GM12878 (cell line): Measurements from ENCODE around the gene TMEM255B. TPM values are rescaled to one million over a fixed set of nuclear protein-coding genes. Genes with fewer than 3 reads are reported as not detected.

Experiments used
- ATAC-seq: fragments of 200-7000 bp; cut with Tn5 transposase; 3 replicates; pipeline ENCODE4 v1.9.1; 2020; ENCODE audit warnings: mild to moderate bottlenecking, moderate library complexity
- BruUV-seq: library from RNA; stranded (reverse); fragments of 400-500 nt; replicated peaks from 2 replicates; lab custom pipeline; 2021; lab: Mats Ljungman, UMichigan
- CTCF ChIA-PET: fragments of 300-600 bp; sonication (Branson Sonifier 250); formaldehyde crosslinking; extraction: SDS; loops from one replicate; lab custom pipeline; 2021; ENCODE audit warnings: inconsistent platforms; lab: Yijun Ruan, JAX
- POLR2A ChIA-PET: fragments of 350-600 bp; formaldehyde crosslinking; extraction: SDS; loops from one replicate; lab custom pipeline; 2021; ENCODE audit warnings: inconsistent platforms; lab: Charles Lee
- RAD21 ChIA-PET: fragments of 300-600 bp; sonication (Branson Sonifier 250); formaldehyde crosslinking; loops from one replicate; lab custom pipeline; 2023; ENCODE audit warnings: antibody characterized with exemption; ENCODE audit not compliant: unreplicated experiment; lab: Charles Lee
- SMC1A ChIA-PET: fragments of 300-600 bp; sonication (Branson Sonifier 250); formaldehyde crosslinking; loops from one replicate; lab custom pipeline; 2023; ENCODE audit not compliant: unreplicated experiment, uncharacterized antibody; lab: Charles Lee
- DNase-seq: peaks from one replicate; pipeline ENCODE4 v3.0.0-alpha.2; 2011; ENCODE audit warnings: low read depth, low spot score
- FAIRE-seq: peaks from 3 replicates; lab custom pipeline; 2011; peaks lifted over from hg19 to GRCh38; lab: Jason Lieb, UNC
- H2AFZ ChIP-seq: 2 replicates; pipeline ENCODE4 v1.6.0; 2011; ENCODE audit warnings: low read depth, low read length, control low read depth; ENCODE audit not compliant: control insufficient read depth
- H3K27ac ChIP-seq: 2 replicates; pipeline ENCODE4 v1.5.1; 2011; ENCODE audit warnings: control low read depth; ENCODE audit not compliant: control insufficient read depth, insufficient read depth
- H3K27me3 ChIP-seq, 2 experiments: replicated peaks in 1 of 2; 2 replicates each; pipeline versions ENCODE4 v1.6.0 to v1.6.1; 2011; ENCODE audit warnings: low read length in 1 of 2; ENCODE audit not compliant: control insufficient read depth in 2 of 2, insufficient read depth in 2 of 2
- H3K36me3 ChIP-seq, 2 experiments: 2 replicates each; pipeline ENCODE4 v1.5.1; 2011; ENCODE audit warnings: low read length in 1 of 2; ENCODE audit not compliant: control insufficient read depth in 2 of 2, insufficient read depth in 2 of 2
- H3K4me1 ChIP-seq: 2 replicates; pipeline ENCODE4 v1.6.1; 2011; ENCODE audit warnings: mild to moderate bottlenecking, low read length, moderate library complexity, mixed read lengths; ENCODE audit not compliant: control insufficient read depth, insufficient read depth
- H3K4me2 ChIP-seq: 2 replicates; pipeline ENCODE4 v1.6.0; 2011; ENCODE audit warnings: control low read depth; ENCODE audit not compliant: control insufficient read depth, insufficient read depth
- H3K4me3 ChIP-seq: fragments of 200-600 bp; sonication (generic); 2 replicates; pipeline ENCODE4 v1.5.1; 2016
- H3K79me2 ChIP-seq: 2 replicates; pipeline ENCODE4 v1.6.0; 2011; ENCODE audit warnings: low read length; ENCODE audit not compliant: control insufficient read depth, insufficient read depth
- H3K9ac ChIP-seq: 2 replicates; pipeline ENCODE4 v1.8.0; 2011; ENCODE audit warnings: low read length, control low read depth, mixed read lengths; ENCODE audit not compliant: control insufficient read depth, insufficient read depth
- H3K9me3 ChIP-seq: replicated peaks from 3 replicates; pipeline ENCODE4 v1.5.1; 2011; ENCODE audit warnings: mild to moderate bottlenecking, low read length; ENCODE audit not compliant: control insufficient read depth, insufficient read depth
- H4K20me1 ChIP-seq: 2 replicates; pipeline ENCODE4 v1.6.0; 2011; ENCODE audit not compliant: control insufficient read depth, insufficient read depth
- MYB ChIP-seq: fragments of 150-350 bp; IDR thresholded peaks from 2 replicates; pipeline ENCODE4 v1.6.1; 2014; ENCODE audit warnings: mild to moderate bottlenecking, low read depth, low read length, borderline replicate concordance
- MYC ChIP-seq: IDR thresholded peaks from 2 replicates; pipeline ENCODE4 v1.6.1; 2011; ENCODE audit warnings: mild to moderate bottlenecking, low read length, moderate library complexity, inconsistent platforms; ENCODE audit not compliant: insufficient read depth, insufficient replicate concordance, insufficient read length, severe bottlenecking
- NBN ChIP-seq: fragments of 450-650 bp; IDR thresholded peaks from 2 replicates; pipeline ENCODE4 v1.6.1; 2016
- PKNOX1 ChIP-seq: fragments of 450-650 bp; IDR thresholded peaks from 2 replicates; pipeline ENCODE4 v1.6.1; 2016; ENCODE audit warnings: mild to moderate bottlenecking
- POU2F2 ChIP-seq: IDR thresholded peaks from 3 replicates; pipeline ENCODE4 v1.6.1; 2011; ENCODE audit warnings: low read depth, mild to moderate bottlenecking, low read length, borderline replicate concordance
- RAD21 ChIP-seq: IDR thresholded peaks from 2 replicates; pipeline ENCODE4 v1.6.1; 2011; ENCODE audit warnings: mild to moderate bottlenecking, low read depth, low read length, moderate library complexity; ENCODE audit not compliant: insufficient read depth
- RELA ChIP-seq: fragments of 450-650 bp; IDR thresholded peaks from 2 replicates; pipeline ENCODE4 v1.8.0; 2014; ENCODE audit warnings: borderline replicate concordance; ENCODE audit not compliant: partially characterized antibody
- SMARCA5 ChIP-seq: fragments of 450-650 bp; IDR thresholded peaks from 2 replicates; pipeline ENCODE4 v1.6.1; 2017; ENCODE audit warnings: mild to moderate bottlenecking
- SREBF1 ChIP-seq: IDR thresholded peaks from 2 replicates; pipeline ENCODE4 v1.6.1; 2012; ENCODE audit warnings: mild to moderate bottlenecking, low read length
- STAT3 ChIP-seq: IDR thresholded peaks from 2 replicates; pipeline ENCODE4 v1.6.1; 2011; ENCODE audit warnings: low read depth, low read length, improper control_type of control experiment
- ZBTB33 ChIP-seq: fragments of 450-650 bp; IDR thresholded peaks from 2 replicates; pipeline ENCODE4 v1.6.1; 2017; ENCODE audit warnings: mild to moderate bottlenecking
- WGBS: methylation state at CpG from one replicate; pipeline ENCODE4 v1.1.6; 2016; ENCODE audit warnings: low lambda C conversion rate; ENCODE audit not compliant: insufficient replicate concordance, insufficient coverage; ENCODE audit errors: missing lambda C conversion rate; 5-methylcytosine and 5-hydroxymethylcytosine counted together
- in situ Hi-C: fragments of 300-500 bp; cut with MboI; formaldehyde crosslinking; loops from 9 replicates; pipeline ENCODE4 v1.14.3; 2018; ENCODE audit warnings: mixed read lengths
- intact Hi-C: fragments of 100-400 bp; cut with micrococcal nuclease; formaldehyde crosslinking; loops from one replicate; pipeline ENCODE4 v1.14.2; 2022; ENCODE audit not compliant: unreplicated experiment
- polyA plus RNA-seq, 11 experiments: library from polyadenylated mRNA; depleted of rRNA in 4 of 11; unstranded in 6 of 11; stranded (reverse) in 5 of 11; fragments of >200 nt; fragmentation: Nextera tagmentation in 4 of 11; fragmentation: Illumina TruSeq in 1 of 11; extraction: Ambion mirVana in 4 of 11; extraction: Trizol in 1 of 11; gene quantifications; 1 replicate in 1 of 11; 2 replicates in 10 of 11; pipeline versions ENCODE4 v1.2.1 to v1.2.3, GENCODE V29; 2011 to 2016; ENCODE audit warnings: inconsistent platforms in 2 of 11, missing spikeins in 2 of 11, low read depth in 1 of 11
- total RNA-seq, 4 experiments: library from RNA; depleted of rRNA in 3 of 4; stranded (reverse); fragments of >200 nt in 3 of 4; fragmentation: Illumina TruSeq in 1 of 4; extraction: Trizol in 1 of 4; gene quantifications; 2 replicates each; pipeline versions ENCODE4 v1.2.1 to v1.2.3, GENCODE V29; 2013 to 2021

The TMEM255B gene
- total and polyA plus RNA-seq, 10 of the 15 experiments (the other 5 are each of a cell fraction or from before 2014, with no cell fraction given), result 0.04 to 0.62 (median 0.13) TPM; not detected in 3

GRCh38 chr13:113849981-113850721 is 91.1 kb downstream of the TMEM255B start (continued):
- no peak for TF ChIP-seq RAD21

GRCh38 chr13:113850722-113851479 is 91.9 kb downstream of the TMEM255B start:
- Histone ChIP-seq H3K36me3 (no peaks in the 10 kb centered on the region), H3K27me3 (peaks cover 2 to 3% of the 10 kb centered on the region in 2 experiments; a peak in 3 of 4 replicates), H3K4me2 (no peak overlapping the region), H3K27ac (no peak overlapping the region), H3K4me1 (no peaks in the 10 kb centered on the region), H3K79me2 (no peaks in the 10 kb centered on the region)
- POLR2A ChIA-PET, result no interaction called here
- FAIRE-seq (no peak), DNase-seq (no peak), ATAC-seq (no peak)
- SMC1A ChIA-PET, result interaction anchor here (0.7 kb wide), 1 partner anchor 457 kb away, joined by 3 read pairs; no protein-coding TSS in a partner anchor
- CTCF ChIA-PET, result no interaction called here
- in situ Hi-C loops, result no loop called here
- intact Hi-C loops, result no loop called here
- RAD21 ChIA-PET, result no interaction called here
- TF ChIP-seq POU2F2, result no peak
- TF ChIP-seq PKNOX1, result no peak
- no peak for TF ChIP-seq RELA
- TF ChIP-seq SREBF1, result no peak
- TF ChIP-seq MYC, result no peak
- TF ChIP-seq STAT3, result no peak
- TF ChIP-seq MYB, result no peak
- TF ChIP-seq NBN, result no peak
- TF ChIP-seq SMARCA5, result no peak
- no peak for TF ChIP-seq ZBTB33
- TF ChIP-seq, all 136 proteins: peak for 0
- Histone ChIP-seq H4K20me1 (no peaks in the 10 kb centered on the region), H3K4me3 (no peak overlapping the region), H3K9ac (no peak overlapping the region), H2AFZ (no peak overlapping the region), H3K9me3 (no peaks in the 10 kb centered on the region)
- no TSS peak for BruUV-seq
- WGBS, result 75% methylated on average over 3 of the region's 3 CpGs
